ENCODE results near the gene CCN5.

- no peak for TF ChIP-seq REST (IDR thresholded peaks at IDR 0.05; ENCODE audit: borderline replicate concordance in 1 of 2, low read depth in 1 of 2, low read length in 2 of 2)
- no peak for TF ChIP-seq BRCA1 (CRISPR knock-in tag; IDR thresholded peaks at IDR 0.05)
- no peak for TF ChIP-seq CERS6 (CRISPR knock-in tag; IDR thresholded peaks at IDR 0.05)
- no peak for TF ChIP-seq ZSCAN30 (CRISPR knock-in tag; IDR thresholded peaks at IDR 0.05)
- no peak for TF ChIP-seq HNRNPK (IDR thresholded peaks at IDR 0.05; ENCODE audit: low read depth, low read length, poor library complexity, severe bottlenecking)
- no peak for TF ChIP-seq FOXM1 (CRISPR knock-in tag; IDR thresholded peaks at IDR 0.05)
- no peak for TF ChIP-seq CTCF (CRISPR knock-in tag; IDR thresholded peaks at IDR 0.05)
- no peak for TF ChIP-seq HDAC2 (CRISPR knock-in tag; IDR thresholded peaks at IDR 0.05)
- no peak for TF ChIP-seq SP2 (CRISPR knock-in tag; IDR thresholded peaks at IDR 0.05)
- TF ChIP-seq NFE2L1 (CRISPR knock-in tag; IDR thresholded peaks at IDR 0.05; ENCODE audit: borderline replicate concordance), result no peak
- no peak for TF ChIP-seq BHLHE40 (IDR thresholded peaks at IDR 0.05; ENCODE audit: low read length)
- TF ChIP-seq ZBTB1 (CRISPR knock-in tag; IDR thresholded peaks at IDR 0.05; ENCODE audit: borderline replicate concordance), result no peak
- no peak for TF ChIP-seq HOXA7 (CRISPR knock-in tag; IDR thresholded peaks at IDR 0.05)
- TF ChIP-seq CBX1 (IDR thresholded peaks at IDR 0.05; ENCODE audit: low read depth), result no peak
These were observed 16.5 kb downstream of the CCN5 start for GRCh38 chr20:44731657-44732056.
